NOMO-1 treated with DMSO at 0.1 percent for 48 hours (cell line): ENCODE data around the gene TMEM270.
A peak's percentile ranks its signal among the peaks of the same experiment; 100 is the strongest.
"Not testable (repeated sequence)": the region's sequence is repeated elsewhere in the genome, so short reads cannot be mapped to it uniquely, and the experiment has no call there.

ENCODE experiments used
- DNase-seq: peaks from one replicate; lab custom pipeline; 2025; ENCODE audit not compliant: unreplicated experiment; lab: John Stamatoyannopoulos, UW

Gene TMEM270

GRCh38 chr7:73852500-73852899, 8.5 kb upstream of the TMEM270 start:
- DNase-seq: no peak

- no peak for DNase-seq
Observed at GRCh38 chr7:73856941-73857340, 4.0 kb upstream of the TMEM270 start.

GRCh38 chr7:73858807-73859206, 2.2 kb upstream of the TMEM270 start:
- peak; percentile 34 for DNase-seq

- DNase-seq: no peak
Observed at GRCh38 chr7:73861305-73861704, 346 bp downstream of the TMEM270 start.

GRCh38 chr7:73864981-73865711, 4.2 kb downstream of the TMEM270 start:
- DNase-seq: no peak

- peak; percentile 79 for DNase-seq
Observed at GRCh38 chr7:73865738-73866445, 4.9 kb downstream of the TMEM270 start.

- no peak for DNase-seq
Observed at GRCh38 chr7:73866446-73866767, 5.4 kb downstream of the TMEM270 start.

GRCh38 chr7:73869011-73869798, 8.2 kb downstream of the TMEM270 start:
- DNase-seq: no peak

GRCh38 chr7:73870041-73870492, 9.1 kb downstream of the TMEM270 start:
- DNase-seq: no peak

GRCh38 chr7:73871163-73872011, 10.4 kb downstream of the TMEM270 start:
- DNase-seq: no peak

- no peak for DNase-seq
Observed at GRCh38 chr7:73872056-73872908, 11.3 kb downstream of the TMEM270 start.

GRCh38 chr7:73876361-73876760, 15.4 kb downstream of the TMEM270 start:
- no peak for DNase-seq

- no peak for DNase-seq
Observed at GRCh38 chr7:73876973-73877372, 16.0 kb downstream of the TMEM270 start.

- DNase-seq: no peak
Observed at GRCh38 chr7:73879977-73880681, 19.2 kb downstream of the TMEM270 start.

- no peak for DNase-seq
Observed at GRCh38 chr7:73880755-73881328, 19.9 kb downstream of the TMEM270 start.

- DNase-seq: no peak
Observed at GRCh38 chr7:73881352-73882046, 20.5 kb downstream of the TMEM270 start.

GRCh38 chr7:73882047-73882402, 21.1 kb downstream of the TMEM270 start:
- no peak for DNase-seq

GRCh38 chr7:73884867-73885422, 24.0 kb downstream of the TMEM270 start:
- not testable (repeated sequence) for DNase-seq
